HG03280 (cell line): ENCODE measurements around the gene NDUFB5.

Experiments
- ATAC-seq: cut with Tn5 transposase; IDR thresholded peaks from one replicate; pipeline ENCODE4 v1.9.1; 2021; ENCODE audit warnings: mild to moderate bottlenecking, moderate library complexity; ENCODE audit not compliant: unreplicated experiment

Gene NDUFB5

DNA sequence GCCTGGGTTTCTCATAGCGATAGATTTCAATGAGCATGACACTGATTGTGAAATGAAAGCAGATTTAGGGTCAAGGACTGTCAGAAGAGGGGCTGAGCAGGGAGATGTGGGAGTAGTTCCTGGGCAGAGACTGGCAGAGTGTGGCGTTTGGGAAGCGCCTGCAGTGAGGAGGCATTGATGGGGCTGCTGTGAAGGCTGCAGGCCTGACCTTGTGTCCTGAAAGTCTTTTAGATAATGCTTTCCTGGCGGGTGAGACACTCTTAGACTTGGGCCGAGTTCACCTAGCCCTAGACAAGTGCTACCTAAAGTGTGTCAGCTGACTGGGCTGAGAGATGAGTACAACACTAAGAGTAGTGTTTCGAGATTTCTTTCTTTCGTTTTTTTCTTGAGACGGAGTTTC, 68.9 kb downstream of the NDUFB5 start:
- ATAC-seq: no peak

DNA sequence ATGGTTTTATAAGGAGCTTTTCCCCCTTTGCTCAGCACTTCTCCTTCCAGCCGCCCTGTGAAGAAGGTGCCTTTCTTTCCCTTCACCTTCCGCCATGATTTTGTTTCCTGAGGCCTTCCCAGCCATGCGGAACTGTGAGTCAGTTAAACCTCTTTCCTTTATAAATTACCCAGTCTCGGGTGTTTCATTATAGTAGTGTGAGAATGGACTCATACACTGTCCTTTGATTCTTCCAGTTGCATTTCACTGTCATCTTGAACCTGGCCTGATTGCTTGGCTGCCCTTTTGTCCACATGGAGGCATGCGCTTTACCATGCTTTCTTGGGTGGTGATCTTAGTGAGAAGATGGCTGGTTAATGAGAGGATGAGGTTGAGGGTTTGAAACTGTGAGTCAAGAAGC, 71.5 kb downstream of the NDUFB5 start:
- no peak for ATAC-seq
